ENCODE measurements around the gene VWA8.

DNA sequence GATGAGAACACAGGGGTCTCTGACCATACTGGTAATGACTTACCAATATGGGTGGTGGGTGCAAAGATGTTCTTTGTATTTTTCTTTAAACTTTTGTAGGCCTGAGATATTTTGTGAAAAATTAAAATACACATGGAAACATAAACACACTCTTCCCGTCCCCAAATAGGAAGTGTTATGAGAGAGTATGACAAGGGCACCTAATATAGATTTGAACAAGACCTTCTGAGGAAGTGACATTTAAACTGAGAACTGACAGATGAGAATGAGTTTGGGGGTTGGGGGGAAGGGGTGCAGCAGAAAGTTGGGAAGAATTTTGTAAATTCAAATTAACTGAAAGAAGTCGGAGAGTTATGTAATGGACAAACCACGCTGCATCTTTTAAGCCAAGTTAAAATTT is 279.3 kb downstream of the VWA8 start:
- TF ChIP-seq POLR2AphosphoS5 (IDR thresholded peaks at IDR 0.05; ENCODE audit: low read depth, low read length) (no peak), SIN3A (IDR thresholded peaks at IDR 0.05; ENCODE audit: borderline replicate concordance, insufficient read depth, low read length) (no peak)
- TF ChIP-seq, protein P1, sequence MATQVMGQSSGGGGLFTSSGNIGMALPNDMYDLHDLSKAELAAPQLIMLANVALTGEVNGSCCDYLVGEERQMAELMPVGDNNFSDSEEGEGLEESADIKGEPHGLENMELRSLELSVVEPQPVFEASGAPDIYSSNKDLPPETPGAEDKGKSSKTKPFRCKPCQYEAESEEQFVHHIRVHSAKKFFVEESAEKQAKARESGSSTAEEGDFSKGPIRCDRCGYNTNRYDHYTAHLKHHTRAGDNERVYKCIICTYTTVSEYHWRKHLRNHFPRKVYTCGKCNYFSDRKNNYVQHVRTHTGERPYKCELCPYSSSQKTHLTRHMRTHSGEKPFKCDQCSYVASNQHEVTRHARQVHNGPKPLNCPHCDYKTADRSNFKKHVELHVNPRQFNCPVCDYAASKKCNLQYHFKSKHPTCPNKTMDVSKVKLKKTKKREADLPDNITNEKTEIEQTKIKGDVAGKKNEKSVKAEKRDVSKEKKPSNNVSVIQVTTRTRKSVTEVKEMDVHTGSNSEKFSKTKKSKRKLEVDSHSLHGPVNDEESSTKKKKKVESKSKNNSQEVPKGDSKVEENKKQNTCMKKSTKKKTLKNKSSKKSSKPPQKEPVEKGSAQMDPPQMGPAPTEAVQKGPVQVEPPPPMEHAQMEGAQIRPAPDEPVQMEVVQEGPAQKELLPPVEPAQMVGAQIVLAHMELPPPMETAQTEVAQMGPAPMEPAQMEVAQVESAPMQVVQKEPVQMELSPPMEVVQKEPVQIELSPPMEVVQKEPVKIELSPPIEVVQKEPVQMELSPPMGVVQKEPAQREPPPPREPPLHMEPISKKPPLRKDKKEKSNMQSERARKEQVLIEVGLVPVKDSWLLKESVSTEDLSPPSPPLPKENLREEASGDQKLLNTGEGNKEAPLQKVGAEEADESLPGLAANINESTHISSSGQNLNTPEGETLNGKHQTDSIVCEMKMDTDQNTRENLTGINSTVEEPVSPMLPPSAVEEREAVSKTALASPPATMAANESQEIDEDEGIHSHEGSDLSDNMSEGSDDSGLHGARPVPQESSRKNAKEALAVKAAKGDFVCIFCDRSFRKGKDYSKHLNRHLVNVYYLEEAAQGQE (IDR thresholded peaks at IDR 0.05; ENCODE audit: insufficient read depth in 1 of 2, low read depth in 2 of 2, low read length in 2 of 2): no peak
